Measurements from ENCODE around the gene ZFP82.

DNA sequence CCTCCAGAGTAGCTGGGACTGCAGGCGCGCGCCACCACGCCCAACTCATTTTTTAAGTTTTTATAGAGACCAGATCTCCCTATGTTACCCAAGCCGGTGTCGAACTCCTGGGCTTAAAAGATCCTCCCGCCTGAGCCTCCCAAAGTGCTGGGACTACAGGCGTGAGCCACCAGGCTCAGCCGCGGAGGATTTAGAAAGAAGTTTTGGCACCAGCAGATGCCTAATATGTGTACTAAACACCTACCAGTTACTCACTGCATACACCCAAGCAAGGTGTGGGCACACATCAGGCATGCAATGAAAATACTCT lies 39.0 kb downstream of the ZFP82 start:
- TF ChIP-seq, protein P1, sequence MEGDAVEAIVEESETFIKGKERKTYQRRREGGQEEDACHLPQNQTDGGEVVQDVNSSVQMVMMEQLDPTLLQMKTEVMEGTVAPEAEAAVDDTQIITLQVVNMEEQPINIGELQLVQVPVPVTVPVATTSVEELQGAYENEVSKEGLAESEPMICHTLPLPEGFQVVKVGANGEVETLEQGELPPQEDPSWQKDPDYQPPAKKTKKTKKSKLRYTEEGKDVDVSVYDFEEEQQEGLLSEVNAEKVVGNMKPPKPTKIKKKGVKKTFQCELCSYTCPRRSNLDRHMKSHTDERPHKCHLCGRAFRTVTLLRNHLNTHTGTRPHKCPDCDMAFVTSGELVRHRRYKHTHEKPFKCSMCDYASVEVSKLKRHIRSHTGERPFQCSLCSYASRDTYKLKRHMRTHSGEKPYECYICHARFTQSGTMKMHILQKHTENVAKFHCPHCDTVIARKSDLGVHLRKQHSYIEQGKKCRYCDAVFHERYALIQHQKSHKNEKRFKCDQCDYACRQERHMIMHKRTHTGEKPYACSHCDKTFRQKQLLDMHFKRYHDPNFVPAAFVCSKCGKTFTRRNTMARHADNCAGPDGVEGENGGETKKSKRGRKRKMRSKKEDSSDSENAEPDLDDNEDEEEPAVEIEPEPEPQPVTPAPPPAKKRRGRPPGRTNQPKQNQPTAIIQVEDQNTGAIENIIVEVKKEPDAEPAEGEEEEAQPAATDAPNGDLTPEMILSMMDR (IDR thresholded peaks at IDR 0.05): no peak
- TF ChIP-seq POLR2AphosphoS5 (IDR thresholded peaks at IDR 0.05) (no peak), POLR2A (IDR thresholded peaks at IDR 0.05) (no peak), EP300 (IDR thresholded peaks at IDR 0.05) (no peak)
